ENCODE data around the gene PTPRD. TPM values are rescaled to one million over a fixed set of nuclear protein-coding genes. Genes with fewer than 3 reads are reported as not detected.

The PTPRD gene
- total RNA-seq, 1 donor from 2014 or later, result 75.7 TPM

GRCh38 chr9:8349376-8349775 is 2263.4 kb downstream of the PTPRD start:
- Histone ChIP-seq H3K4me1 (ENCODE audit: control insufficient read depth in 3 of 3, insufficient read depth in 3 of 3, low read length in 3 of 3) (no peaks in the 10 kb centered on the region), H3K27me3 (ENCODE audit: control insufficient read depth in 3 of 3, insufficient read depth in 3 of 3, low read length in 3 of 3) (no peaks in the 10 kb centered on the region), H3K27ac (ENCODE audit: low read depth, low read length) (no peak overlapping the region), H3K9me3 (ENCODE audit: control insufficient read depth in 3 of 3, low read length in 3 of 3) (no peaks in the 10 kb centered on the region), H3K9ac (ENCODE audit: low read depth in 1 of 3, low read length in 3 of 3) (no peak overlapping the region), H3K36me3 (ENCODE audit: control insufficient read depth in 3 of 3, insufficient read depth in 3 of 3, low read length in 3 of 3) (no peaks in the 10 kb centered on the region), H3K4me3 (ENCODE audit: low read length in 3 of 3) (no peak overlapping the region)

DNA sequence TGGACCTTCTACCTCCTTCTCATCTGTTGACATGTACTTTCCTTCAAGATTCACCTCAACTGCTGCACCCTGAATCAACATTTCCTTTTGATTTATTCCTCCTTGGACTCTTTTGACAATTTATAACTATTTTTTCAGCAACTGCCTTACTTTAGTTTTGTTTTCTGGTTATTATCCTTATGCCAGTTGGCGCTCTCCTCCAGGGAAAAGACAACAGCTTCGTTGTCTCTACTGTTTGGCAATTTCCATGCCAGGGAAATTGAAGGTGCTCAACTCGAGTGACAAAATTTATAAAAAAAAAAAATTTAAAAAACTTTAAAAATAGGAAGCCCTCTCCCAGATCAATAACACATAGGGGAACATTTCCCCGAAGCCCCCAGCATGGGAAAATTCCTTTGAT is 2264.0 kb downstream of the PTPRD start:
- H3K4me3 ChIP-seq (ENCODE audit: low read length in 3 of 3), result no peak overlapping the region
- no peaks in the 10 kb centered on the region for H3K9me3 ChIP-seq (ENCODE audit: control insufficient read depth in 3 of 3, low read length in 3 of 3)
- H3K9ac ChIP-seq (ENCODE audit: low read depth in 1 of 3, low read length in 3 of 3), result no peak overlapping the region
- no peaks in the 10 kb centered on the region for H3K27me3 ChIP-seq (ENCODE audit: control insufficient read depth in 3 of 3, insufficient read depth in 3 of 3, low read length in 3 of 3)
- no peaks in the 10 kb centered on the region for H3K36me3 ChIP-seq (ENCODE audit: control insufficient read depth in 3 of 3, insufficient read depth in 3 of 3, low read length in 3 of 3)
- H3K4me1 ChIP-seq (ENCODE audit: control insufficient read depth in 3 of 3, insufficient read depth in 3 of 3, low read length in 3 of 3), result no peaks in the 10 kb centered on the region
- H3K27ac ChIP-seq (ENCODE audit: low read depth, low read length), result no peak overlapping the region

DNA sequence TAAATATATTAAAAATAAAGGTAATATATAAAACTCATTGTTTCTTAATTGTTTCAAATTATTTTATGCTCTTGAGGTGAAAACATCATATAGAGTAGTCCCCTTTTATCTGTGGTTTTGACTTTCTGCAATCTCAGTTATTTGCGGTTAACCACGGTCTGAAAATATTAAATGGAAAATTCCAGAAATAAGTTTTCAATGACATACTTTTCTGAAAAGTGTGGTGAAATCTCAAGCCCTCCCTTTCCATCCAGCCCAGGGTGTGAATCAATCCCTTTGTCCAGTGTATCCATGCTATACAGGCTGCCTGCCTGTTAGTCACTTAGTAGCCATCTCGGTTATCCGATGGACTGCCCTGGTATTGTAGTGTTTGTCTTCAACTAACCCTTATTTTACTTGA is 2266.5 kb downstream of the PTPRD start:
- no peaks in the 10 kb centered on the region for H3K4me1 ChIP-seq (ENCODE audit: control insufficient read depth in 3 of 3, insufficient read depth in 3 of 3, low read length in 3 of 3)
- no peaks in the 10 kb centered on the region for H3K36me3 ChIP-seq (ENCODE audit: control insufficient read depth in 3 of 3, insufficient read depth in 3 of 3, low read length in 3 of 3)
- H3K9me3 ChIP-seq (ENCODE audit: control insufficient read depth in 3 of 3, low read length in 3 of 3), result no peaks in the 10 kb centered on the region
- no peak overlapping the region for H3K27ac ChIP-seq (ENCODE audit: low read depth, low read length)
- H3K27me3 ChIP-seq (ENCODE audit: control insufficient read depth in 3 of 3, insufficient read depth in 3 of 3, low read length in 3 of 3), result no peaks in the 10 kb centered on the region
- no peak overlapping the region for H3K4me3 ChIP-seq (ENCODE audit: low read length in 3 of 3)
- H3K9ac ChIP-seq (ENCODE audit: low read depth in 1 of 3, low read length in 3 of 3), result no peak overlapping the region

DNA sequence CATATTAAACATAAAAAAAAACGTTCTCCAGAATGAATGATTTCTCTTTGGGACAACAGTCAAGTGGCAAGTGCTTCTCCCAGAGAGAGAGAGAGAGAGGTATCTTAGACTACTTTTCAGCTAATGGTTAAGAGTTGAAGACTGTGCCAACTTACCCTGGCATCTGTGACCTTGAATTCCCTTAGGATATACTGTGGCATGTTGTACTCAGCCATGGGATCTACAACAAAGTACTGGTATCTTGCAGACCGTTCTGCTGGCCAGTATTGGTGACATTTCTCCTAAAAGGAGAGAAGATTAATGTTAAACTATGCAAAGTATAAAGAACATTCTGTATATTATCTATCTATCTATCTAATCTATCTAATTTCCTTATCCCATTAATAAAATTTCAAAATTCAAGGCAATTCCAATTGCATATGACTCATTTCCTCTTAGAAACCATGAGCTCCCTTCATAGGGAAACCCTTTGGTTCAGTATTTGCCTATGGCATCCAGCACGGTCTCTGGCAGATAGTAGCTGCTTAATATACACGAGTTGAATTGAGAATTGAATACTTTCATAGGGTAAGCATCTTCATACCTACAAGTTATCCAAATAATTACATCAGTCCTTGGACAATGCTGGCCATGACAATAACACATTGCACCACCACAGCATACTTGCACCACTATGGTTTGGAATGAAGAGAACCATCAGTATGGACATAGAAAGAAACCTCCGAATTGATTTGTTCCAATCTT is 2273.9 kb downstream of the PTPRD start:
- Histone ChIP-seq H3K4me3 (ENCODE audit: low read length in 3 of 3) (no peak overlapping the region), H3K27ac (ENCODE audit: low read depth, low read length) (no peak overlapping the region), H3K27me3 (ENCODE audit: control insufficient read depth in 3 of 3, insufficient read depth in 3 of 3, low read length in 3 of 3) (no peaks in the 10 kb centered on the region), H3K9ac (ENCODE audit: low read depth in 1 of 3, low read length in 3 of 3) (no peak overlapping the region), H3K36me3 (ENCODE audit: control insufficient read depth in 3 of 3, insufficient read depth in 3 of 3, low read length in 3 of 3) (no peaks in the 10 kb centered on the region), H3K9me3 (ENCODE audit: control insufficient read depth in 3 of 3, low read length in 3 of 3) (no peaks in the 10 kb centered on the region), H3K4me1 (ENCODE audit: control insufficient read depth in 3 of 3, insufficient read depth in 3 of 3, low read length in 3 of 3) (peaks cover 0 to 2% (median 0%) of the 10 kb centered on the region in 3 donors)

- Histone ChIP-seq H3K4me1 (ENCODE audit: control insufficient read depth in 3 of 3, insufficient read depth in 3 of 3, low read length in 3 of 3) (peaks cover 0 to 2% (median 0%) of the 10 kb centered on the region in 3 donors), H3K9me3 (ENCODE audit: control insufficient read depth in 3 of 3, low read length in 3 of 3) (no peaks in the 10 kb centered on the region), H3K36me3 (ENCODE audit: control insufficient read depth in 3 of 3, insufficient read depth in 3 of 3, low read length in 3 of 3) (no peaks in the 10 kb centered on the region), H3K27ac (ENCODE audit: low read depth, low read length) (no peak overlapping the region), H3K9ac (ENCODE audit: low read depth in 1 of 3, low read length in 3 of 3) (no peak overlapping the region), H3K27me3 (ENCODE audit: control insufficient read depth in 3 of 3, insufficient read depth in 3 of 3, low read length in 3 of 3) (no peaks in the 10 kb centered on the region), H3K4me3 (ENCODE audit: low read length in 3 of 3) (no peak overlapping the region)
Observed at GRCh38 chr9:8337834-8338766, 2274.7 kb downstream of the PTPRD start.

- H3K4me3 ChIP-seq (ENCODE audit: low read length in 3 of 3), result no peak overlapping the region
- no peaks in the 10 kb centered on the region for H3K4me1 ChIP-seq (ENCODE audit: control insufficient read depth in 3 of 3, insufficient read depth in 3 of 3, low read length in 3 of 3)
- no peaks in the 10 kb centered on the region for H3K9me3 ChIP-seq (ENCODE audit: control insufficient read depth in 3 of 3, low read length in 3 of 3)
- no peak overlapping the region for H3K9ac ChIP-seq (ENCODE audit: low read depth in 1 of 3, low read length in 3 of 3)
- H3K36me3 ChIP-seq (ENCODE audit: control insufficient read depth in 3 of 3, insufficient read depth in 3 of 3, low read length in 3 of 3), result no peaks in the 10 kb centered on the region
- H3K27ac ChIP-seq (ENCODE audit: low read depth, low read length), result no peak overlapping the region
- H3K27me3 ChIP-seq (ENCODE audit: control insufficient read depth in 3 of 3, insufficient read depth in 3 of 3, low read length in 3 of 3), result no peaks in the 10 kb centered on the region
Observed at GRCh38 chr9:8332871-8333270, 2279.9 kb downstream of the PTPRD start.

GRCh38 chr9:8332331-8332650 is 2280.5 kb downstream of the PTPRD start:
- Histone ChIP-seq H3K4me3 (ENCODE audit: low read length in 3 of 3) (no peak overlapping the region), H3K4me1 (ENCODE audit: control insufficient read depth in 3 of 3, insufficient read depth in 3 of 3, low read length in 3 of 3) (no peaks in the 10 kb centered on the region), H3K9me3 (ENCODE audit: control insufficient read depth in 3 of 3, low read length in 3 of 3) (no peaks in the 10 kb centered on the region), H3K27me3 (ENCODE audit: control insufficient read depth in 3 of 3, insufficient read depth in 3 of 3, low read length in 3 of 3) (no peaks in the 10 kb centered on the region), H3K9ac (ENCODE audit: low read depth in 1 of 3, low read length in 3 of 3) (no peak overlapping the region), H3K27ac (ENCODE audit: low read depth, low read length) (no peak overlapping the region), H3K36me3 (ENCODE audit: control insufficient read depth in 3 of 3, insufficient read depth in 3 of 3, low read length in 3 of 3) (no peaks in the 10 kb centered on the region)

GRCh38 chr9:8331507-8332330 is 2281.1 kb downstream of the PTPRD start:
- H3K4me3 ChIP-seq (ENCODE audit: low read length in 3 of 3), result no peak overlapping the region
- H3K4me1 ChIP-seq (ENCODE audit: control insufficient read depth in 3 of 3, insufficient read depth in 3 of 3, low read length in 3 of 3), result no peaks in the 10 kb centered on the region
- no peaks in the 10 kb centered on the region for H3K27me3 ChIP-seq (ENCODE audit: control insufficient read depth in 3 of 3, insufficient read depth in 3 of 3, low read length in 3 of 3)
- H3K9ac ChIP-seq (ENCODE audit: low read depth in 1 of 3, low read length in 3 of 3), result no peak overlapping the region
- no peaks in the 10 kb centered on the region for H3K9me3 ChIP-seq (ENCODE audit: control insufficient read depth in 3 of 3, low read length in 3 of 3)
- no peak overlapping the region for H3K27ac ChIP-seq (ENCODE audit: low read depth, low read length)
- no peaks in the 10 kb centered on the region for H3K36me3 ChIP-seq (ENCODE audit: control insufficient read depth in 3 of 3, insufficient read depth in 3 of 3, low read length in 3 of 3)

GRCh38 chr9:8329561-8330283 is 2283.1 kb downstream of the PTPRD start:
- Histone ChIP-seq H3K9me3 (ENCODE audit: control insufficient read depth in 3 of 3, low read length in 3 of 3) (no peaks in the 10 kb centered on the region), H3K4me3 (ENCODE audit: low read length in 3 of 3) (no peak overlapping the region), H3K4me1 (ENCODE audit: control insufficient read depth in 3 of 3, insufficient read depth in 3 of 3, low read length in 3 of 3) (no peaks in the 10 kb centered on the region)

More at GRCh38 chr9:8329561-8330283, 2283.1 kb downstream of the PTPRD start:
- Histone ChIP-seq H3K27me3 (ENCODE audit: control insufficient read depth in 3 of 3, insufficient read depth in 3 of 3, low read length in 3 of 3) (no peaks in the 10 kb centered on the region), H3K36me3 (ENCODE audit: control insufficient read depth in 3 of 3, insufficient read depth in 3 of 3, low read length in 3 of 3) (no peaks in the 10 kb centered on the region), H3K9ac (ENCODE audit: low read depth in 1 of 3, low read length in 3 of 3) (no peak overlapping the region), H3K27ac (ENCODE audit: low read depth, low read length) (no peak overlapping the region)
